Mucosa of descending colon (tissue), 3 donors: ENCODE measurements around the gene FAM3D. TPM values are rescaled to one million over a fixed set of nuclear protein-coding genes. Genes with fewer than 3 reads are reported as not detected.
A peak's percentile ranks its signal among the peaks of the same experiment; 100 is the strongest.

Experiments used
- ATAC-seq: fragments of 200-7000 bp; cut with Tn5 transposase; one replicate; pipeline ENCODE4 v1.9.1; 2020; ENCODE audit warnings: mild to moderate bottlenecking, moderate library complexity
- DNase-seq, 3 donors: peaks; one replicate each; pipeline ENCODE4 v3.0.0-alpha.2; 2020
- H3K36me3 ChIP-seq: fragments of 200-600 bp; one replicate; pipeline ENCODE4 v1.8.0; 2021; ENCODE audit warnings: low read depth, mild to moderate bottlenecking
- H3K4me1 ChIP-seq: fragments of 200-600 bp; one replicate; pipeline ENCODE4 v1.8.0; 2021; ENCODE audit warnings: low read depth, mild to moderate bottlenecking
- H3K4me3 ChIP-seq: fragments of 200-600 bp; one replicate; pipeline ENCODE4 v1.8.0; 2021; ENCODE audit warnings: mild to moderate bottlenecking
- H3K9me3 ChIP-seq: fragments of 200-600 bp; one replicate; pipeline ENCODE4 v1.8.0; 2021; ENCODE audit warnings: mild to moderate bottlenecking
- intact Hi-C, 2 donors: fragments of 100-400 bp; cut with DNase I in 1 of 2; cut with micrococcal nuclease in 1 of 2; formaldehyde crosslinking; loops; one replicate each; pipeline versions ENCODE4 v1.11.0 to v1.11.1; 2022; cut with DNase I, micrococcal nuclease
- total RNA-seq, 3 donors: library from RNA; stranded (reverse); fragmentation: NEBNext Ultra II Directional in 2 of 3; extraction: Animal tissue kit (Norgen Biotek cat#: 25700) in 2 of 3; gene quantifications; one replicate each; pipeline versions ENCODE4 v1.2.1 to v1.2.4, GENCODE V29; 2021 to 2023
- TF ChIP-seq, protein P1 (sequence below): fragments of 200-600 bp; IDR thresholded peaks from one replicate; pipeline ENCODE4 v1.8.0; 2022; ENCODE audit warnings: antibody characterized with exemption, mild to moderate bottlenecking
- donor health status: DM: no; HTN: no; CAD: no; lungs with moderate emphysema.
- donor health status: DM: no; HTN: no; CAD: no.
- donor health status: DM: no; HTN: yes; CAD: no.

Gene FAM3D
- total RNA-seq, 3 donors from 2014 or later, result 253 to 761 (median 323) TPM

DNA sequence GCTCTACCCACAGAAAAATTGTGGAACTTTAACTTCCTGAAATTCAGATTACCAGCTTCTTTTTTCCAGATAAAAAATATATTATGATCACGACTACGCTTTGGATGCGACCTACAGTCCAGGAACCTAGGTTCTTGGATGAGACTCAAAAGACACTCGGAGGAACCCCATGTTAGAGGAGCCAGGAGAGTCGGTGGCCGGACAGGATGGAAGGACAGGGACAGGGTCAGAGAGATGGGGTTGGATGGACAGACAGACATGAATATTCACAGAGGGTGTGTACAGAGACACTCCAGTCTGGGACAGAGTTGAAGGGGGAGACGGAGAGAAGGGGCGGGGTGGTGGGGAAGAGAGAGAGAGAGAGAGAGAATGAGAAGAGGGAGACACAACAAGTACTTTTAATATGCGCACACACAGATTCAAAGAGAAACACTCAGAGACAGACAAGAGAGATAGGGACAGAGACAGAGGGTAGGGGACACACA lies 9.5 kb downstream of the FAM3D start:
- no peak for ATAC-seq
- intact Hi-C loops, result no loop called here
- TF ChIP-seq, protein P1, sequence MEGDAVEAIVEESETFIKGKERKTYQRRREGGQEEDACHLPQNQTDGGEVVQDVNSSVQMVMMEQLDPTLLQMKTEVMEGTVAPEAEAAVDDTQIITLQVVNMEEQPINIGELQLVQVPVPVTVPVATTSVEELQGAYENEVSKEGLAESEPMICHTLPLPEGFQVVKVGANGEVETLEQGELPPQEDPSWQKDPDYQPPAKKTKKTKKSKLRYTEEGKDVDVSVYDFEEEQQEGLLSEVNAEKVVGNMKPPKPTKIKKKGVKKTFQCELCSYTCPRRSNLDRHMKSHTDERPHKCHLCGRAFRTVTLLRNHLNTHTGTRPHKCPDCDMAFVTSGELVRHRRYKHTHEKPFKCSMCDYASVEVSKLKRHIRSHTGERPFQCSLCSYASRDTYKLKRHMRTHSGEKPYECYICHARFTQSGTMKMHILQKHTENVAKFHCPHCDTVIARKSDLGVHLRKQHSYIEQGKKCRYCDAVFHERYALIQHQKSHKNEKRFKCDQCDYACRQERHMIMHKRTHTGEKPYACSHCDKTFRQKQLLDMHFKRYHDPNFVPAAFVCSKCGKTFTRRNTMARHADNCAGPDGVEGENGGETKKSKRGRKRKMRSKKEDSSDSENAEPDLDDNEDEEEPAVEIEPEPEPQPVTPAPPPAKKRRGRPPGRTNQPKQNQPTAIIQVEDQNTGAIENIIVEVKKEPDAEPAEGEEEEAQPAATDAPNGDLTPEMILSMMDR, result no peak

DNA sequence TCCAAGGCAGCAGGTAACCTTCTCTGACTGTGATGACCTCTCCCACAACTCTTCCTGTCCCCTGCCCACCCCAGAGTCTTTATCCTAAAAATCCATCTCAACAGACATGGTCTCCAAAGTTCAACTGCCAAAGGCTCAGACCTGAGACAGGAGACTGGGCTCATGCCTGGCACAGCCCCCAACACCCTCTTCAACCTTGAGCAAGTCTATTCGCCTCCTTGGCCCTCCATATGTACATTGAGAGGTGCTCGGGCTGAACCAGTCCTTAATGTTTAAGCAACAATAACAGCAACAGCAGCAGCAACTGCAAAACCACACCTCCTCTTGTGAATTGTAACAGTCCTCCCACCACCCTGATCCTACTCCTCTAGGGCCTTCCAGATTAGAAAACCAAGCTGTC lies 9.9 kb downstream of the FAM3D start:
- intact Hi-C loops, result no loop called here
- ATAC-seq (no peak), DNase-seq (peak in 1 of 3 donors; percentile 13)
- Histone ChIP-seq H3K9me3 (no peaks in the 10 kb centered on the region), H3K4me3 (no peak overlapping the region), H3K4me1 (peaks cover 13% of the 10 kb centered on the region), H3K36me3 (no peaks in the 10 kb centered on the region)
- TF ChIP-seq, protein P1, result no peak

More for the DNA sequence above, 9.5 kb downstream of the FAM3D start:
- peaks cover 17% of the 10 kb centered on the region for H3K4me1 ChIP-seq
- H3K36me3 ChIP-seq, result no peaks in the 10 kb centered on the region
- DNase-seq, result peak in 1 of 3 donors; percentile 19
- H3K4me3 ChIP-seq, result no peak overlapping the region
- no peaks in the 10 kb centered on the region for H3K9me3 ChIP-seq

DNA sequence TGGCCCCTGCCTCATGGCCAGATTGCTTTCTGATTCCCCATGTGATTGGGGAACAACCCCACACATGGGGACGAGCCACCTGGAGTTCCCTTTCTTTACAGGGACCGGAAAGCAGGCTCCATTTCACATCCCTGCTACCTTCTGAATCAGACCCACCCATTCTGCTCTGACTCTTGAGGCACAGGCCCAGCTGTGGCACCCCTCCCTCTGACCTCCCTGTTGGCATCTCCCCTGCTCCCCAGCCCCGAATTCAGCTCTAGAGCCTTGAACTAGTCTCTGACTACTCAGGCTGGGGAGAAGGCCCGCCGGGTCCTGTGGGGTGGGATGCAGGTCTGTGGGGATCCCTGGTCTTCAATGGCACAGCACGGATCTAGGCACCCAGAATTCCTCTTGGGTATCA lies 12.1 kb downstream of the FAM3D start:
- Histone ChIP-seq H3K4me1 (peaks cover 9% of the 10 kb centered on the region), H3K9me3 (no peaks in the 10 kb centered on the region), H3K36me3 (no peaks in the 10 kb centered on the region), H3K4me3 (no peak overlapping the region)
- intact Hi-C loops, result no loop called here
- DNase-seq (peak in 1 of 3 donors; percentile 17), ATAC-seq (no peak)
- TF ChIP-seq, protein P1, result no peak

DNA sequence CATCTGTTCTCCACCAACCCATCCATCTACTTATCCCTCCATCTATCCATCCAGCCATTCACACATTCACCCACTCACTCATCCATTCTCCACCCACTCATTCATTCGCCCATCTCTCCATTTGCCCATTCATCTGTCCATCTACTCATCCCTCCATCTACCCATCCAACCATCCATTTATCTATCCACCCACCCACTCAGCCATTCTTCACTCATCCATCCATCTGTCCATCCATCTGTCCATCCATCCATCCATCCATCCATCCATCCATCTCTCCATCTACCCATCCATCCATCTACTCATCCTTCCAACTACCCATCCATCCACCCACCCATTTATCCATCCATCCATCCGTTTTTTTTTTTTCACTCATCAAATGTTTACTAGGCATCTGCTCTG lies 13.9 kb downstream of the FAM3D start:
- Histone ChIP-seq H3K4me3 (no peak overlapping the region), H3K4me1 (peaks cover 5% of the 10 kb centered on the region), H3K36me3 (no peaks in the 10 kb centered on the region), H3K9me3 (no peaks in the 10 kb centered on the region)
- TF ChIP-seq, protein P1, result no peak
- ATAC-seq (no peak), DNase-seq (no peak)
- intact Hi-C loops, result no loop called here

DNA sequence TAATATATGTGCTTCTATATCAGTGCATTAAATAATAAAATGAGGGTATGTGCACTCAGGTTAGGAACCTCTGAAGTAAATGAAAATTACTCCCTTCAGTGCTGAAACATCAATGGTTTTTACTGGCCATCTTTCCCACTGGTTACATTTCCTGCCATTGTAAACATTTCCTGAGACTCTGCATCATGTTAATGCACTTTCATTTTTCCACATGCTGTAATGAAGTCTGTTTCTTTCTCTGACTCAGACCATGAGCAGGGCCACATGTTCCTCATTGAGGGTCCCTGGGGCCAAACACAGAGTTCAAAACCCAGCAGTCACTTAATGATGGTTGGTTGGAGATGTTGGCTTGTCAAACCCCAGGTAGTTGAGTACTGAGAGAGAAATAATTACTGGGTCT lies 15.3 kb downstream of the FAM3D start:
- H3K9me3 ChIP-seq, result no peaks in the 10 kb centered on the region
- H3K4me1 ChIP-seq, result peaks cover 5% of the 10 kb centered on the region
- H3K4me3 ChIP-seq, result no peak overlapping the region
- intact Hi-C loops, result no loop called here
- H3K36me3 ChIP-seq, result no peaks in the 10 kb centered on the region
- no peak for DNase-seq
- TF ChIP-seq, protein P1, result no peak
- ATAC-seq, result no peak
